GM21381 (cell line): Measurements from ENCODE around the gene USP6NL.
"Not testable (repeated sequence)": the region's sequence is repeated elsewhere in the genome, so short reads cannot be mapped to it uniquely, and the experiment has no call there.

Source experiments
- ATAC-seq: cut with Tn5 transposase; IDR thresholded peaks from one replicate; pipeline ENCODE4 v1.9.1; 2021; ENCODE audit warnings: mild to moderate bottlenecking, moderate library complexity; ENCODE audit not compliant: unreplicated experiment

Gene USP6NL

GRCh38 chr10:11520892-11521291 lies 90.6 kb downstream of the USP6NL start:
- ATAC-seq = no peak

- peak; percentile 62 for ATAC-seq
Observed at GRCh38 chr10:11517150-11517549, 94.3 kb downstream of the USP6NL start.

- peak; percentile 59 for ATAC-seq
Observed at GRCh38 chr10:11516431-11516746, 95.1 kb downstream of the USP6NL start.

- peak; percentile 42 for ATAC-seq
Observed at GRCh38 chr10:11515596-11516430, 95.6 kb downstream of the USP6NL start.

GRCh38 chr10:11513727-11514126 lies 97.7 kb downstream of the USP6NL start:
- no peak for ATAC-seq

GRCh38 chr10:11512596-11512995 lies 98.9 kb downstream of the USP6NL start:
- no peak for ATAC-seq

- ATAC-seq = no peak
Observed at GRCh38 chr10:11511321-11511720, 100.1 kb downstream of the USP6NL start.

- no peak for ATAC-seq
Observed at GRCh38 chr10:11510736-11511135, 100.7 kb downstream of the USP6NL start.

GRCh38 chr10:11510281-11510680 lies 101.2 kb downstream of the USP6NL start:
- ATAC-seq = no peak

GRCh38 chr10:11509036-11509435 lies 102.4 kb downstream of the USP6NL start:
- ATAC-seq = no peak

- no peak for ATAC-seq
Observed at GRCh38 chr10:11506247-11506789, 105.1 kb downstream of the USP6NL start.

- peak; percentile 54 for ATAC-seq
Observed at GRCh38 chr10:11505639-11506038, 105.8 kb downstream of the USP6NL start.

GRCh38 chr10:11504566-11505285 lies 106.7 kb downstream of the USP6NL start:
- ATAC-seq = no peak

- ATAC-seq = no peak
Observed at GRCh38 chr10:11501600-11501999, 109.8 kb downstream of the USP6NL start.

- ATAC-seq = peak; percentile 68
Observed at GRCh38 chr10:11499425-11500071, 111.9 kb downstream of the USP6NL start.

- ATAC-seq = no peak
Observed at GRCh38 chr10:11498399-11498798, 113.1 kb downstream of the USP6NL start.

GRCh38 chr10:11494923-11495322 lies 116.5 kb downstream of the USP6NL start:
- ATAC-seq = not testable (repeated sequence)

GRCh38 chr10:11493646-11494045 lies 117.8 kb downstream of the USP6NL start:
- no peak for ATAC-seq

GRCh38 chr10:11491087-11491486 lies 120.4 kb downstream of the USP6NL start:
- no peak for ATAC-seq

- no peak for ATAC-seq
Observed at GRCh38 chr10:11489591-11489990, 121.9 kb downstream of the USP6NL start.

GRCh38 chr10:11488126-11488525 lies 123.3 kb downstream of the USP6NL start:
- ATAC-seq = no peak
